Caco-2 (cell line): ENCODE data around the gene ZNF606. TPM values are rescaled to one million over a fixed set of nuclear protein-coding genes. Genes with fewer than 3 reads are reported as not detected.

ENCODE experiments used
- BruUV-seq: library from RNA; stranded (reverse); fragments of 400-500 nt; replicated peaks from 2 replicates; lab custom pipeline; 2021; lab: Mats Ljungman, UMichigan
- CTCF ChIA-PET: fragments of 300-600 bp; sonication (Branson Sonifier 250); formaldehyde crosslinking; loops from one replicate; lab custom pipeline; 2022; ENCODE audit warnings: antibody characterized with exemption; lab: Charles Lee
- POLR2A ChIA-PET: fragments of 300-600 bp; sonication (Branson Sonifier 250); formaldehyde crosslinking; loops from one replicate; lab custom pipeline; 2022; ENCODE audit warnings: antibody characterized with exemption; lab: Charles Lee
- DNase-seq, 2 experiments: peaks; one replicate each; pipeline versions ENCODE4 v3.0.0 to v3.0.0-alpha.2; 2020 to 2022
- H3K27me3 ChIP-seq: replicated peaks from 2 replicates; pipeline ENCODE4 v1.6.0; 2011; ENCODE audit warnings: low read length; ENCODE audit not compliant: control insufficient read depth, insufficient read depth
- H3K36me3 ChIP-seq: 2 replicates; pipeline ENCODE4 v1.5.1; 2011; ENCODE audit warnings: low read length; ENCODE audit not compliant: control insufficient read depth, insufficient read depth
- H3K4me1 ChIP-seq: fragments of 250-450 bp; sonication (Bioruptor Pico); 2 replicates; pipeline ENCODE4 v1.5.1; 2020; ENCODE audit warnings: mild to moderate bottlenecking
- H3K4me3 ChIP-seq: 2 replicates; pipeline ENCODE4 v1.5.1; 2011; ENCODE audit warnings: low read depth, mild to moderate bottlenecking, control low read depth, low read length
- H3K9me3 ChIP-seq: fragments of 250-450 bp; sonication (Bioruptor Pico); 2 replicates; pipeline ENCODE4 v1.5.1; 2020; ENCODE audit warnings: mild to moderate bottlenecking, moderate library complexity
- H3K27ac Mint-ChIP-seq: one replicate; pipeline ENCODE4 v1.8.0; 2022; ENCODE audit warnings: mixed read lengths; ENCODE audit not compliant: unreplicated experiment
- H3K27me3 Mint-ChIP-seq: one replicate; pipeline ENCODE4 v1.8.0; 2022; ENCODE audit warnings: mixed read lengths; ENCODE audit not compliant: insufficient read depth, unreplicated experiment
- H3K36me3 Mint-ChIP-seq: one replicate; pipeline ENCODE4 v1.8.0; 2022; ENCODE audit warnings: mild to moderate bottlenecking, mixed read lengths; ENCODE audit not compliant: insufficient read depth, unreplicated experiment
- H3K4me1 Mint-ChIP-seq: one replicate; pipeline ENCODE4 v1.8.0; 2022; ENCODE audit warnings: low read depth, mixed read lengths; ENCODE audit not compliant: unreplicated experiment
- H3K4me3 Mint-ChIP-seq: one replicate; pipeline ENCODE4 v1.8.0; 2022; ENCODE audit warnings: mild to moderate bottlenecking, moderate library complexity, mixed read lengths; ENCODE audit not compliant: unreplicated experiment
- H3K9me3 Mint-ChIP-seq: one replicate; pipeline ENCODE4 v1.8.0; 2022; ENCODE audit warnings: mixed read lengths; ENCODE audit not compliant: unreplicated experiment
- CTCF ChIP-seq, 2 experiments: fragments of 200-600 bp in 1 of 2; IDR thresholded peaks; 1 replicate in 1 of 2; 2 replicates in 1 of 2; pipeline versions ENCODE4 v1.5.1 to v1.8.0; 2011 to 2022; ENCODE audit warnings: antibody characterized with exemption in 1 of 2, control low read depth in 1 of 2, inconsistent platforms in 1 of 2, low read depth in 1 of 2, low read length in 1 of 2, mild to moderate bottlenecking in 1 of 2, moderate library complexity in 1 of 2; ENCODE audit not compliant: insufficient read depth in 1 of 2, severe bottlenecking in 1 of 2, unreplicated experiment in 1 of 2
- intact Hi-C: fragments of 100-400 bp; cut with micrococcal nuclease; formaldehyde crosslinking; loops from one replicate; pipeline ENCODE4 v1.10.0; 2022; ENCODE audit not compliant: unreplicated experiment
- total RNA-seq: library from RNA; stranded (reverse); gene quantifications from 2 replicates; pipeline ENCODE4 v1.2.3, GENCODE V29; 2022

Gene ZNF606
- total RNA-seq, 1 experiment from 2014 or later = 13.0 TPM

- Histone ChIP-seq H3K27me3 (no peaks in the 10 kb centered on the region), H3K4me3 (peak overlapping the region; percentile 44), H3K4me1 (no peaks in the 10 kb centered on the region), H3K9me3 (peaks cover 36% of the 10 kb centered on the region), H3K36me3 (no peaks in the 10 kb centered on the region)
- H3K9me3 Mint-ChIP-seq = peaks cover 45% of the 10 kb centered on the region
- peaks cover 4% of the 10 kb centered on the region for H3K36me3 Mint-ChIP-seq
- H3K27me3 Mint-ChIP-seq = no peaks in the 10 kb centered on the region
- no peak overlapping the region for H3K27ac Mint-ChIP-seq
- TF ChIP-seq CTCF (IDR thresholded peaks at IDR 0.05; ENCODE audit: insufficient read depth in 1 of 2, low read depth in 1 of 2, low read length in 1 of 2, severe bottlenecking in 1 of 2, unreplicated experiment in 1 of 2) = no peak
- CTCF ChIA-PET = no interaction called here
- H3K4me1 Mint-ChIP-seq = no peaks in the 10 kb centered on the region
- H3K4me3 Mint-ChIP-seq = peak overlapping the region; percentile 68
- POLR2A ChIA-PET = no interaction called here
- BruUV-seq = no TSS peak
- intact Hi-C loops = no loop called here
- DNase-seq = no peak
These were observed 55.6 kb downstream of the ZNF606 start for GRCh38 chr19:57947088-57947418.

DNA sequence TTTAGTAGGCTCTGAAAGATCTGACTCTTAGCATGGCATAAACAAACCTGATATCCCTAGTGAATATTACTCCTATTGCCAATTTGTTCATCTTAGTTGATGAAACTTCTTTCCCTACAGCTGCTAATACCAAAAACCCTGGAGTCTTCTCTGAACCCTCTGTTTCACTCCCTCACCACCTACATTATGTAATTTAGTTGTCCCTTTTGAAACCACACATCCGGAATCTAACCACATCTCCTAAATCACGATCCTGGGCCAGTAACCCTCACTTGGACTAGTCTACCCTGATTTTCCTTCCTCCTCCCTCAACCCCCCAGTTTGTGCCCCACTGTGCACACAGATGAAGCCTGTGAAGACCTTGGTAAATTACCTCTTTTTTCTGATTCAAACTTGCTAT lies 56.3 kb downstream of the ZNF606 start:
- H3K4me1 ChIP-seq = no peaks in the 10 kb centered on the region
- H3K4me3 ChIP-seq = no peak overlapping the region
- peaks cover 48% of the 10 kb centered on the region for H3K9me3 Mint-ChIP-seq
- intact Hi-C loops = no loop called here
- POLR2A ChIA-PET = no interaction called here
- H3K9me3 ChIP-seq = peaks cover 36% of the 10 kb centered on the region
- DNase-seq = no peak
- CTCF ChIA-PET = no interaction called here
- H3K27ac Mint-ChIP-seq = no peak overlapping the region
- H3K4me3 Mint-ChIP-seq = peak overlapping the region; percentile 68
- no peak for TF ChIP-seq CTCF (IDR thresholded peaks at IDR 0.05; ENCODE audit: insufficient read depth in 1 of 2, low read depth in 1 of 2, low read length in 1 of 2, severe bottlenecking in 1 of 2, unreplicated experiment in 1 of 2)
- no peaks in the 10 kb centered on the region for H3K27me3 ChIP-seq
- no peaks in the 10 kb centered on the region for H3K36me3 ChIP-seq
- BruUV-seq = no TSS peak
- no peaks in the 10 kb centered on the region for H3K27me3 Mint-ChIP-seq
- no peaks in the 10 kb centered on the region for H3K4me1 Mint-ChIP-seq
- H3K36me3 Mint-ChIP-seq = peaks cover 4% of the 10 kb centered on the region

DNA sequence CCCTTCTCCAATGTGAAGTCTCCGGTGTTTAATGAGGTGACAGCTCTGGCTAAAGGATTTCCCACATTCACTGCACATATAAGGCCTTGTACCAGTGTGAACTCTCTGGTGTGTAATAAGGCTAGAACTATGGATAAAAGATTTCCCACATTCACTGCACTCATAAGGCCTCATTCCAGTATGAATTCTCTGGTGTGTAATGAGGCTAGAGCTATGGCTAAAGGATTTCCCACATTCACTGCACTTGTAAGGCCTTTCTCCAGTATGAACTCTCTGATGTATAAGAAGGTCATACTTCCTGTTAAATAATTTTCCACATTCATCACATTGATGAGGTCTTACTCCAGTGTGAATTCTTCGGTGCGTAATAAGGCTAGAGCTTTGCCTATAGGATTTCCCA lies 61.0 kb downstream of the ZNF606 start:
- no peaks in the 10 kb centered on the region for H3K27me3 Mint-ChIP-seq
- no peaks in the 10 kb centered on the region for H3K4me1 Mint-ChIP-seq
- no peaks in the 10 kb centered on the region for H3K4me1 ChIP-seq
- H3K36me3 ChIP-seq = no peaks in the 10 kb centered on the region
- ChIA-PET CTCF (no interaction called here), POLR2A (no interaction called here)
- peaks cover 57% of the 10 kb centered on the region for H3K9me3 Mint-ChIP-seq
- H3K9me3 ChIP-seq = peaks cover 17% of the 10 kb centered on the region
- H3K36me3 Mint-ChIP-seq = peaks cover 2% of the 10 kb centered on the region
- no TSS peak for BruUV-seq
- H3K27me3 ChIP-seq = no peaks in the 10 kb centered on the region
- DNase-seq = no peak
- no peak overlapping the region for H3K4me3 Mint-ChIP-seq
- intact Hi-C loops = no loop called here
- no peak overlapping the region for H3K4me3 ChIP-seq
- no peak overlapping the region for H3K27ac Mint-ChIP-seq
- no peak for TF ChIP-seq CTCF (IDR thresholded peaks at IDR 0.05; ENCODE audit: insufficient read depth in 1 of 2, low read depth in 1 of 2, low read length in 1 of 2, severe bottlenecking in 1 of 2, unreplicated experiment in 1 of 2)
